ENCODE results near the gene EREG.

Gene EREG

DNA sequence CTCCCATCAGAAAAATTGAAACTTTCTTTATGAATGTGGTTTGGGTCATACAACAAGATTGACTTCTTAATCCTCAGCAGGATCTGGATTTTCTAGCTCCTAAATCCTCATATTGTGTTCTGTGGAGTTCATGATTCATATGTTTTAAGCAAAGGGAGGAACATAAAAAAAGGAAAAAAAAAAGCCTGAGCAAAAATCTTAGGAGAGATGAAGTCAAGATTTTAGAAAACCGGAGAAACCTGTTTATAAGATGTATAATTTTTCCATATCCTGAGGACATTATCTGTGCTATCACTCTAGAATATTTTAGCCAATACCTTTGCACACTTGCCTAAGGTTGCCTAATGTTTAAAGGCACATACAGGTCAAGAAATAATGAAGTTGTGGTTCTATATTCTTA lies 7.0 kb upstream of the EREG start:
- TF ChIP-seq CTCF (IDR thresholded peaks at IDR 0.05), result no peak

DNA sequence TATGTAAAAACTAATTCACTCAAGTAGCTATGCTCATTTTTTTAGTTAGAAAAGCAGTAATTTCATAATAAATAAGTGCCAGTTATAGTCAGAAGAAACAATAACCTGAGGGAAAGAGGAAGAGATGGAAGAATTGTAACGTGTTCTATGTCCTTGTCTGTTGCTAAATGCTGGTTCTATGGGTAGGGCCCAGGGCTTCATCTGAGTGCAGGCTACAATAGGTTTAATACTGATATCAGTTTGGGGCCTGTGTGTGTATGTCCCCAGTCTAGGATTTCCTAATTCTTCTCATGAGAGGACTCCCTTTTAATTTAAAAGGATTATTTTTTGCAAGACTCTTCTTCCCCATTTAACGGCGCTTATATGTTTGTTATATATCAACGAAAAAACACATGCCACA lies 3.3 kb upstream of the EREG start:
- no peak for TF ChIP-seq CTCF (IDR thresholded peaks at IDR 0.05)

- TF ChIP-seq CTCF (IDR thresholded peaks at IDR 0.05), result no peak
Measured at GRCh38 chr4:74362347-74362746, 2.6 kb upstream of the EREG start.

- TF ChIP-seq CTCF (IDR thresholded peaks at IDR 0.05), result no peak
Measured at GRCh38 chr4:74364256-74364651, 691 bp upstream of the EREG start.

GRCh38 chr4:74365761-74366160 lies 816 bp downstream of the EREG start:
- no peak for TF ChIP-seq CTCF (IDR thresholded peaks at IDR 0.05)

GRCh38 chr4:74366367-74366911 lies 1.5 kb downstream of the EREG start:
- TF ChIP-seq CTCF (IDR thresholded peaks at IDR 0.05), result no peak

GRCh38 chr4:74367656-74368290 lies 2.8 kb downstream of the EREG start:
- TF ChIP-seq CTCF (IDR thresholded peaks at IDR 0.05), result no peak

DNA sequence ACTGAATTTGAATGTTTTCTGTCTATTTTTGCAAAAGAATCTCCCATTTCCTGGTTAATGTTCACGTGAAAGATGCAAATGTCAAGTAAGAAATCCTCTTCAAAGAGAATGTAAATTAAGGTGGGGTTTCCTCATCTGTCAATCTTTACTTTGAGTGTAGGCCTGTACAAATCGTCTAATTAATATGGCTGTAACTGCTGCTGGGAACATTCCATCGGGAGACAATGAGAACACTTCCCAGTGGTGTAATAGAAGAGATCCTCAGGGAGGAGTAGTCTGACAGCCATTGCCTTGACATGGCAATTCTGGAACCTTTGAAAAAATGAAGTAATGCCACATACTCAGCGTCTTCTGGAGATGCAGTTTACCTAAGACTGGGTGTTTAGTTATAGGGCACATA lies 3.7 kb downstream of the EREG start:
- no peak for TF ChIP-seq CTCF (IDR thresholded peaks at IDR 0.05)

Data from LNCAP (cell line).